Hepatocyte (in vitro differentiated cells): ENCODE data around the gene HBG1.

ENCODE experiments used
- EZH2phosphoT487 ChIP-seq: fragments of 200-600 bp; sonication (generic); IDR thresholded peaks from one replicate; pipeline ENCODE4 v1.6.1; 2018; ENCODE audit warnings: antibody characterized with exemption, mild to moderate bottlenecking, low read depth, moderate library complexity; ENCODE audit not compliant: unreplicated experiment, severe bottlenecking
- TF ChIP-seq, protein P1 (sequence below): fragments of 200-600 bp; sonication (generic); IDR thresholded peaks from 2 replicates; pipeline ENCODE4 v1.5.1; 2016; ENCODE audit warnings: antibody characterized with exemption, mild to moderate bottlenecking; ENCODE audit not compliant: poor library complexity

DNA sequence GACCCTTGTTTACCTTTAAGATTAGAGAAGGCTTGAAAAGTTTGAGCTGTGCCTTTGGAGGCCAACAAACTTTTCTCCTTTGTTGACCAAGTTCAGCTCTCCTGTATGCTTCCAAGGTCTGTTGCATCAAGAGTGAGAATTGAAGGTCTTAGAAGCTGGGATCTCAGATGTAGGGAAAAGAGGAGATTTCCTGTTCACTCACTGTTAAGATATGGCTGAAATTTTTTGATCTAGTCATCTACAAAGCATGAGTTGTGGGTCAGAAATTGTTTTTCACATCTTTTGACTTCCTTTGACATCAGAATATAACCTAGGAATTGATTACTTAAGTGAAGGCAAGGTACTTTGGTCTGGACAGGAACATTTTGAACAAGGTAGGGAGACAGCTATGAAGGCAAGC is 40.0 kb upstream of the HBG1 start:
- no peak for TF ChIP-seq EZH2phosphoT487
- TF ChIP-seq, protein P1, sequence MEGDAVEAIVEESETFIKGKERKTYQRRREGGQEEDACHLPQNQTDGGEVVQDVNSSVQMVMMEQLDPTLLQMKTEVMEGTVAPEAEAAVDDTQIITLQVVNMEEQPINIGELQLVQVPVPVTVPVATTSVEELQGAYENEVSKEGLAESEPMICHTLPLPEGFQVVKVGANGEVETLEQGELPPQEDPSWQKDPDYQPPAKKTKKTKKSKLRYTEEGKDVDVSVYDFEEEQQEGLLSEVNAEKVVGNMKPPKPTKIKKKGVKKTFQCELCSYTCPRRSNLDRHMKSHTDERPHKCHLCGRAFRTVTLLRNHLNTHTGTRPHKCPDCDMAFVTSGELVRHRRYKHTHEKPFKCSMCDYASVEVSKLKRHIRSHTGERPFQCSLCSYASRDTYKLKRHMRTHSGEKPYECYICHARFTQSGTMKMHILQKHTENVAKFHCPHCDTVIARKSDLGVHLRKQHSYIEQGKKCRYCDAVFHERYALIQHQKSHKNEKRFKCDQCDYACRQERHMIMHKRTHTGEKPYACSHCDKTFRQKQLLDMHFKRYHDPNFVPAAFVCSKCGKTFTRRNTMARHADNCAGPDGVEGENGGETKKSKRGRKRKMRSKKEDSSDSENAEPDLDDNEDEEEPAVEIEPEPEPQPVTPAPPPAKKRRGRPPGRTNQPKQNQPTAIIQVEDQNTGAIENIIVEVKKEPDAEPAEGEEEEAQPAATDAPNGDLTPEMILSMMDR: no peak
